H1 (cell line): Measurements from ENCODE around the gene GSC. TPM values are rescaled to one million over a fixed set of nuclear protein-coding genes. Genes with fewer than 3 reads are reported as not detected.

Experiments used
- CTCF ChIA-PET: fragments of 300-600 bp; sonication (Branson Sonifier 250); formaldehyde crosslinking; loops from one replicate; lab custom pipeline; 2021; ENCODE audit not compliant: partially characterized antibody; lab: Charles Lee
- POLR2A ChIA-PET: fragments of 300-600 bp; sonication (Branson Sonifier 250); formaldehyde crosslinking; loops from one replicate; lab custom pipeline; 2021; ENCODE audit warnings: inconsistent platforms; ENCODE audit not compliant: partially characterized antibody; lab: Charles Lee
- DNase-seq, 2 experiments: peaks; one replicate each; pipeline versions ENCODE4 v3.0.0 to v3.0.0-alpha.2; 2010 to 2022; ENCODE audit warnings: low spot score in 2 of 2, low read depth in 1 of 2, mixed read lengths in 1 of 2
- FAIRE-seq: peaks from 2 replicates; lab custom pipeline; 2011; peaks lifted over from hg19 to GRCh38; lab: Jason Lieb, UNC
- H2AFZ ChIP-seq: 2 replicates; pipeline ENCODE4 v1.8.1; 2012; ENCODE audit warnings: low read length, inconsistent platforms
- H2AK5ac ChIP-seq: 2 replicates; pipeline ENCODE4 v1.6.1; 2013; ENCODE audit warnings: low read depth, low read length
- H2BK120ac ChIP-seq: replicated peaks from 2 replicates; pipeline ENCODE3; 2013; ENCODE audit warnings: low read depth, low read length, inconsistent platforms
- H2BK12ac ChIP-seq: 2 replicates; pipeline ENCODE4 v1.6.1; 2013; ENCODE audit warnings: low read depth, low read length
- H2BK15ac ChIP-seq: 2 replicates; pipeline ENCODE4 v1.6.1; 2013; ENCODE audit warnings: low read length
- H2BK20ac ChIP-seq: 2 replicates; pipeline ENCODE4 v1.6.1; 2013; ENCODE audit warnings: low read length
- H2BK5ac ChIP-seq: 2 replicates; pipeline ENCODE4 v1.6.1; 2013; ENCODE audit warnings: low read depth, low read length
- H3K14ac ChIP-seq: 2 replicates; pipeline ENCODE4 v1.6.1; 2013; ENCODE audit warnings: inconsistent platforms; ENCODE audit not compliant: insufficient read length
- H3K18ac ChIP-seq: 2 replicates; pipeline ENCODE4 v1.6.1; 2013; ENCODE audit warnings: low read length; ENCODE audit errors: extremely low read depth
- H3K23ac ChIP-seq: 2 replicates; pipeline ENCODE4 v1.6.1; 2013; ENCODE audit warnings: inconsistent platforms; ENCODE audit not compliant: insufficient read length
- H3K23me2 ChIP-seq: 2 replicates; pipeline ENCODE4 v1.6.1; 2013; ENCODE audit warnings: low read depth, low read length
- H3K27ac ChIP-seq: 2 replicates; pipeline ENCODE4 v1.6.1; 2011; ENCODE audit warnings: low read depth, low read length, inconsistent platforms
- H3K27me3 ChIP-seq, 4 experiments: replicated peaks in 1 of 4; 1 replicate in 1 of 4; 2 replicates in 3 of 4; pipeline versions ENCODE4 v1.6.1 to v1.8.1; 2011 to 2013; ENCODE audit warnings: low read length in 3 of 4, mild to moderate bottlenecking in 3 of 4, inconsistent platforms in 2 of 4, mixed read lengths in 2 of 4, moderate library complexity in 1 of 4; ENCODE audit not compliant: control insufficient read depth in 3 of 4, insufficient read depth in 3 of 4; ENCODE audit errors: extremely low read depth in 1 of 4
- H3K36me3 ChIP-seq, 4 experiments: 2 replicates each; pipeline versions ENCODE4 v1.6.1 to v1.8.1; 2011 to 2013; ENCODE audit warnings: mild to moderate bottlenecking in 4 of 4, low read length in 3 of 4, moderate library complexity in 2 of 4, control low read depth in 1 of 4, inconsistent platforms in 1 of 4; ENCODE audit not compliant: insufficient read depth in 4 of 4, control insufficient read depth in 2 of 4
- H3K4ac ChIP-seq: replicated peaks from 2 replicates; pipeline ENCODE3; 2013; ENCODE audit warnings: low read length, low read depth, mixed read lengths, inconsistent platforms; ENCODE audit not compliant: insufficient read length
- H3K4me1 ChIP-seq, 4 experiments: replicated peaks in 1 of 4; 1 replicate in 1 of 4; 2 replicates in 3 of 4; pipeline versions ENCODE4 v1.6.1 to v1.8.1; 2011 to 2013; ENCODE audit warnings: low read length in 3 of 4, inconsistent platforms in 2 of 4, mixed read lengths in 1 of 4; ENCODE audit not compliant: insufficient read depth in 4 of 4, control insufficient read depth in 3 of 4
- H3K4me2 ChIP-seq, 2 experiments: 2 replicates each; pipeline versions ENCODE4 v1.6.1 to v1.8.1; 2011 to 2013; ENCODE audit warnings: low read depth in 2 of 2, low read length in 2 of 2, control low read depth in 1 of 2, inconsistent platforms in 1 of 2, mild to moderate bottlenecking in 1 of 2; ENCODE audit not compliant: insufficient read depth in 1 of 2
- H3K4me3 ChIP-seq, 4 experiments: fragments of 200-600, 300-600 bp in 1 of 4; sonication (generic), shearing (Covaris generic), sonication (Bioruptor Twin) in 1 of 4; 2 replicates each; pipeline versions ENCODE4 v1.5.1 to v1.8.1; 2011 to 2016; ENCODE audit warnings: low read length in 4 of 4, low read depth in 3 of 4, control low read depth in 2 of 4, inconsistent platforms in 2 of 4, mild to moderate bottlenecking in 2 of 4, mixed read lengths in 1 of 4, moderate library complexity in 1 of 4; ENCODE audit not compliant: insufficient read depth in 2 of 4; ENCODE audit errors: extremely low read depth in 1 of 4
- H3K56ac ChIP-seq: replicated peaks from 2 replicates; pipeline ENCODE3; 2013; ENCODE audit warnings: low read depth, mild to moderate bottlenecking, mixed read lengths, low read length, inconsistent platforms; ENCODE audit not compliant: insufficient read length
- H3K79me1 ChIP-seq: 2 replicates; pipeline ENCODE4 v1.6.1; 2013; ENCODE audit warnings: low read depth, low read length, control low read depth
- H3K79me2 ChIP-seq, 2 experiments: 2 replicates each; pipeline versions ENCODE4 v1.6.1 to v1.8.1; 2012 to 2013; ENCODE audit warnings: low read length in 2 of 2, mild to moderate bottlenecking in 2 of 2, inconsistent platforms in 1 of 2; ENCODE audit not compliant: insufficient read depth in 2 of 2, control insufficient read depth in 1 of 2
- H3K9ac ChIP-seq, 4 experiments: replicated peaks in 1 of 4; 1 replicate in 1 of 4; 2 replicates in 3 of 4; pipeline versions ENCODE4 v1.6.1 to v1.8.1; 2011 to 2013; ENCODE audit warnings: low read depth in 3 of 4, low read length in 3 of 4, control low read depth in 2 of 4, mild to moderate bottlenecking in 2 of 4, moderate library complexity in 2 of 4, inconsistent platforms in 1 of 4; ENCODE audit errors: extremely low read depth in 1 of 4
- H3K9me3 ChIP-seq, 2 experiments: 2 replicates each; pipeline versions ENCODE4 v1.6.1 to v1.8.1; 2012 to 2013; ENCODE audit warnings: mild to moderate bottlenecking in 2 of 2, moderate library complexity in 2 of 2, control low read depth in 1 of 2, inconsistent platforms in 1 of 2, low read depth in 1 of 2, low read length in 1 of 2, mixed read lengths in 1 of 2; ENCODE audit not compliant: insufficient read depth in 2 of 2
- H4K20me1 ChIP-seq, 2 experiments: replicated peaks in 1 of 2; 2 replicates each; pipeline versions ENCODE3 to v1.8.1; 2011 to 2013; ENCODE audit warnings: inconsistent platforms in 2 of 2, low read length in 2 of 2, mild to moderate bottlenecking in 1 of 2; ENCODE audit not compliant: insufficient read depth in 2 of 2, control insufficient read depth in 1 of 2
- H4K5ac ChIP-seq: 2 replicates; pipeline ENCODE4 v1.6.1; 2013; ENCODE audit warnings: low read length, low read depth, mixed read lengths, inconsistent platforms; ENCODE audit not compliant: insufficient read length
- H4K8ac ChIP-seq: 2 replicates; pipeline ENCODE4 v1.8.0; 2013; ENCODE audit warnings: mild to moderate bottlenecking, moderate library complexity, low read length, inconsistent platforms; ENCODE audit not compliant: insufficient read depth; ENCODE audit errors: extremely low read depth
- H4K91ac ChIP-seq: replicated peaks from 2 replicates; pipeline ENCODE3; 2013; ENCODE audit warnings: low read length, mixed read lengths, inconsistent platforms; ENCODE audit not compliant: insufficient read length
- WGBS, 2 experiments: shearing (Covaris generic) in 1 of 2; methylation state at CpG; one replicate each; pipeline versions ENCODE4 v1.1.6 to v1.1.7; 2013 to 2015; ENCODE audit warnings: low lambda C conversion rate in 2 of 2, mixed read lengths in 2 of 2, inconsistent platforms in 1 of 2, low coverage in 1 of 2, missing lambda C conversion rate in 1 of 2; ENCODE audit not compliant: insufficient replicate concordance in 2 of 2, insufficient coverage in 1 of 2, insufficient read length in 1 of 2; ENCODE audit errors: extremely low coverage in 1 of 2, missing lambda C conversion rate in 1 of 2; 5-methylcytosine and 5-hydroxymethylcytosine counted together
- polyA plus RNA-seq, 7 experiments: library from polyadenylated mRNA; depleted of rRNA in 3 of 7; stranded (reverse) in 5 of 7; unstranded in 2 of 7; fragments of >200 nt in 5 of 7; fragments of 200-250 nt in 2 of 7; gene quantifications; 1 replicate in 5 of 7; 2 replicates in 1 of 7; 4 replicates in 1 of 7; pipeline versions ENCODE4 v1.2.1 to v1.2.3, GENCODE V29; 2011 to 2013; ENCODE audit warnings: missing spikeins in 2 of 7, mixed read lengths in 2 of 7
- total RNA-seq: library from RNA; stranded (reverse); fragmentation: NEBNext Ultra II Directional; extraction: Animal tissue kit (Norgen Biotek cat#: 25700); gene quantifications from 2 replicates; pipeline ENCODE4 v1.2.1, GENCODE V29; 2021

The GSC gene
- total and polyA plus RNA-seq, 2 of the 8 experiments (the other 6 are each of a cell fraction or from before 2014, with no cell fraction given): 0.17 to 0.54 TPM

GRCh38 chr14:94770815-94771157, 873 bp upstream of the GSC start:
- H3K79me2 ChIP-seq: no peaks in the 10 kb centered on the region
- no peak overlapping the region for H4K91ac ChIP-seq
- FAIRE-seq (no peak), DNase-seq (no peak)
- H3K79me1 ChIP-seq: no peaks in the 10 kb centered on the region
- H3K36me3 ChIP-seq: no peaks in the 10 kb centered on the region
- H3K4me1 ChIP-seq: peaks cover 20 to 46% (median 31%) of the 10 kb centered on the region in 4 experiments
- peak overlapping the region in 3 of 4 experiments; percentile 26 to 61 (median 39); a peak in 4 of 8 replicates for H3K4me3 ChIP-seq
- no peak overlapping the region for H3K23ac ChIP-seq
- H3K23me2 ChIP-seq: peaks cover 8% of the 10 kb centered on the region; the same call in 1 of the 2 replicates
- H4K20me1 ChIP-seq: peaks cover 20 to 22% of the 10 kb centered on the region in 2 experiments
- H2BK120ac ChIP-seq: no peak overlapping the region
- H3K9ac ChIP-seq: no peak overlapping the region
- H3K4ac ChIP-seq: no peak overlapping the region
- no peak overlapping the region for H2BK15ac ChIP-seq
- H3K4me2 ChIP-seq: peak overlapping the region; percentile 69 to 73
- no peak overlapping the region for H2AK5ac ChIP-seq
- H3K18ac ChIP-seq: no peak overlapping the region
- no peak overlapping the region for H2AFZ ChIP-seq
- H4K5ac ChIP-seq: no peak overlapping the region
- ChIA-PET CTCF (interaction anchor here (0.7 to 1.3 kb wide), 4 partner anchors 14 to 599 kb away, joined by 3 to 4 read pairs (median 3); no protein-coding TSS in a partner anchor), POLR2A (interaction anchor here (1.2 kb wide), 1 partner anchor 319 kb away, joined by 3 read pairs; no protein-coding TSS in a partner anchor)
- no peak overlapping the region for H3K14ac ChIP-seq
- no peak overlapping the region for H2BK5ac ChIP-seq
- no peak overlapping the region for H3K27ac ChIP-seq
- no peak overlapping the region for H3K56ac ChIP-seq
- WGBS, 2 experiments: 4% methylated on average over 9 of the region's 9 CpGs; no CpG with 5 or more reads in 1 of the 2 experiments
- H2BK20ac ChIP-seq: no peak overlapping the region
- H4K8ac ChIP-seq: no peak overlapping the region; the same call in 1 of the 2 replicates
- peaks cover 85 to 99% (median 93%) of the 10 kb centered on the region in 4 experiments for H3K27me3 ChIP-seq
- no peaks in the 10 kb centered on the region for H3K9me3 ChIP-seq
- no peak overlapping the region for H2BK12ac ChIP-seq
